ENCODE measurements around the gene FLRT1.

DNA sequence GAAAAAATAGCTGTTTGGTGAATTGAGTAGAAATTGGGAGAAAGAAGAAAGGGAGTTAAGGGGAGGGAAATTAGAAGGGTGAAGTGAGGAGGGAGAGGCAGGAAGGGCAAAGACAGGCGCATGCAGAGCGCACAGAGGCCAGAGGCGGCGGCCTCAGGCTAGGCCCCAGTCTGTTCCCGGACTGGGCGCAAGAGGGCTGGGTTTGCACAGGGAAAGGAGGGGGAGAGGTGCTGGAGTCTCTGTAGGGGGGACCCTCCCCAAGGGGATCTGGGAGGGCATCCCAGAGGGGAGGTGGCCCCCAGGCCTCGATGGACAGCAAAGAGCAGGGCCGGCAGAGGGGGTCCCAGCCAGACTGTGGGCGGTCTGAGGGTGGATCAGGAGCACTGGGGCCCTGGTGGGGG lies 1.3 kb upstream of the FLRT1 start:
- TF ChIP-seq CTCF (IDR thresholded peaks at IDR 0.05): no peak
- no peak for TF ChIP-seq POLR2AphosphoS5 (IDR thresholded peaks at IDR 0.05)
